NCI-H526 treated with DMSO at 0.1 percent for 48 hours (cell line): ENCODE measurements around the gene GLTPD2.
"Not testable (repeated sequence)": the region's sequence is repeated elsewhere in the genome, so short reads cannot be mapped to it uniquely, and the experiment has no call there.

Source experiments
- DNase-seq: peaks from one replicate; lab custom pipeline; 2025; lab: John Stamatoyannopoulos, UW

Gene GLTPD2

GRCh38 chr17:4808378-4808767 lies 19.6 kb downstream of the GLTPD2 start:
- no peak for DNase-seq

- DNase-seq, result no peak
These were observed 22.0 kb downstream of the GLTPD2 start for GRCh38 chr17:4810696-4811290.

GRCh38 chr17:4811471-4811870 lies 22.7 kb downstream of the GLTPD2 start:
- no peak for DNase-seq

- no peak for DNase-seq
These were observed 23.9 kb downstream of the GLTPD2 start for GRCh38 chr17:4812690-4813089.

GRCh38 chr17:4815043-4815675 lies 26.4 kb downstream of the GLTPD2 start:
- DNase-seq, result no peak

- DNase-seq, result no peak
These were observed 28.1 kb downstream of the GLTPD2 start for GRCh38 chr17:4816826-4817225.

- DNase-seq, result no peak
These were observed 29.5 kb downstream of the GLTPD2 start for GRCh38 chr17:4818276-4818675.

- DNase-seq, result no peak
These were observed 34.1 kb downstream of the GLTPD2 start for GRCh38 chr17:4822835-4823234.

- no peak for DNase-seq
These were observed 34.8 kb downstream of the GLTPD2 start for GRCh38 chr17:4823373-4824089.

- no peak for DNase-seq
These were observed 38.6 kb downstream of the GLTPD2 start for GRCh38 chr17:4827399-4827798.

GRCh38 chr17:4832829-4833177 lies 44.0 kb downstream of the GLTPD2 start:
- not testable (repeated sequence) for DNase-seq

GRCh38 chr17:4833178-4833940 lies 44.6 kb downstream of the GLTPD2 start, which contains the start of gene MINK1:
MINK1 (plus strand) TSS chr17:4833340; CDS start chr17:4833584, 244 bp downstream.
- DNase-seq, result peak; percentile 44

GRCh38 chr17:4833941-4834680 lies 45.3 kb downstream of the GLTPD2 start:
- no peak for DNase-seq

- no peak for DNase-seq
These were observed 45.9 kb downstream of the GLTPD2 start for GRCh38 chr17:4834681-4835020.

- DNase-seq, result no peak
These were observed 47.5 kb downstream of the GLTPD2 start for GRCh38 chr17:4836221-4836620.

GRCh38 chr17:4837471-4838308 lies 48.9 kb downstream of the GLTPD2 start:
- no peak for DNase-seq

- no peak for DNase-seq
These were observed 49.6 kb downstream of the GLTPD2 start for GRCh38 chr17:4838309-4838785.

GRCh38 chr17:4839221-4839620 lies 50.5 kb downstream of the GLTPD2 start:
- no peak for DNase-seq
